ENCODE measurements around the gene CD83.
"Not testable (repeated sequence)": the region's sequence is repeated elsewhere in the genome, so short reads cannot be mapped to it uniquely, and the experiment has no call there.

CD83 gene

GRCh38 chr6:14117158-14118090 is at the start of gene CD83:
Gene CD83, plus strand, starts transcription at chr6:14117772. Its CDS starts 40 bp downstream, at chr6:14117812.
- DNase-seq (ENCODE audit: low read depth in 2 of 2): peak; percentile 58 to 59

- no peak for DNase-seq (ENCODE audit: low read depth in 2 of 2)
Measured at GRCh38 chr6:14068133-14068532, 49.4 kb upstream of the CD83 start.

- DNase-seq (ENCODE audit: low read depth in 2 of 2): no peak
Measured at GRCh38 chr6:14068623-14069022, 48.9 kb upstream of the CD83 start.

GRCh38 chr6:14070457-14070856 is 47.1 kb upstream of the CD83 start:
- DNase-seq (ENCODE audit: low read depth in 2 of 2): no peak

GRCh38 chr6:14072084-14072483 is 45.5 kb upstream of the CD83 start:
- DNase-seq (ENCODE audit: low read depth in 2 of 2): no peak

- not testable (repeated sequence) for DNase-seq (ENCODE audit: low read depth in 2 of 2)
Measured at GRCh38 chr6:14073561-14074354, 43.8 kb upstream of the CD83 start.

- DNase-seq (ENCODE audit: low read depth in 2 of 2): no peak
Measured at GRCh38 chr6:14074476-14075094, 43.0 kb upstream of the CD83 start.

- DNase-seq (ENCODE audit: low read depth in 2 of 2): no peak
Measured at GRCh38 chr6:14075095-14075503, 42.5 kb upstream of the CD83 start.

- no peak for DNase-seq (ENCODE audit: low read depth in 2 of 2)
Measured at GRCh38 chr6:14077193-14077867, 40.2 kb upstream of the CD83 start.

GRCh38 chr6:14079433-14079832 is 38.1 kb upstream of the CD83 start:
- DNase-seq (ENCODE audit: low read depth in 2 of 2): peak in 1 of 2 donors; percentile 10

- no peak for DNase-seq (ENCODE audit: low read depth in 2 of 2)
Measured at GRCh38 chr6:14079971-14080370, 37.6 kb upstream of the CD83 start.

GRCh38 chr6:14081126-14081525 is 36.4 kb upstream of the CD83 start:
- no peak for DNase-seq (ENCODE audit: low read depth in 2 of 2)

- DNase-seq (ENCODE audit: low read depth in 2 of 2): no peak
Measured at GRCh38 chr6:14082771-14083170, 34.8 kb upstream of the CD83 start.

GRCh38 chr6:14083262-14083661 is 34.3 kb upstream of the CD83 start:
- no peak for DNase-seq (ENCODE audit: low read depth in 2 of 2)

GRCh38 chr6:14083751-14084150 is 33.8 kb upstream of the CD83 start:
- DNase-seq (ENCODE audit: low read depth in 2 of 2): no peak

GRCh38 chr6:14084388-14084787 is 33.2 kb upstream of the CD83 start:
- no peak for DNase-seq (ENCODE audit: low read depth in 2 of 2)

GRCh38 chr6:14085176-14085787 is 32.3 kb upstream of the CD83 start:
- no peak for DNase-seq (ENCODE audit: low read depth in 2 of 2)

- no peak for DNase-seq (ENCODE audit: low read depth in 2 of 2)
Measured at GRCh38 chr6:14086701-14087100, 30.9 kb upstream of the CD83 start.

- no peak for DNase-seq (ENCODE audit: low read depth in 2 of 2)
Measured at GRCh38 chr6:14088600-14089192, 28.9 kb upstream of the CD83 start.

- no peak for DNase-seq (ENCODE audit: low read depth in 2 of 2)
Measured at GRCh38 chr6:14089224-14089623, 28.3 kb upstream of the CD83 start.

Data from activated CD4-positive, alpha-beta T cell treated with anti-CD3 and anti-CD28 coated beads for 24 hours (primary cell).